ENCODE results near the gene HIKESHI. TPM values are rescaled to one million over a fixed set of nuclear protein-coding genes. Genes with fewer than 3 reads are reported as not detected.

HIKESHI gene
- total RNA-seq, 2 experiments from 2014 or later: 6.3 to 6.6 TPM

GRCh38 chr11:86358720-86359119 lies 56.7 kb downstream of the HIKESHI start:
- H3K36me3 Mint-ChIP-seq (ENCODE audit: low read depth): peaks cover 2% of the 10 kb centered on the region
- Histone ChIP-seq H3K27ac (ENCODE audit: low read depth in 1 of 2, low read length in 2 of 2) (no peak overlapping the region), H3K36me3 (ENCODE audit: insufficient read depth, low read length) (no peaks in the 10 kb centered on the region), H3K9me3 (ENCODE audit: control insufficient read depth in 1 of 2, insufficient read depth in 1 of 2, low read length in 2 of 2) (peaks cover 0 to 4% of the 10 kb centered on the region in 2 experiments), H3K4me1 (ENCODE audit: insufficient read depth, low read length) (no peaks in the 10 kb centered on the region), H3K27me3 (ENCODE audit: control insufficient read depth in 1 of 2, insufficient read depth in 2 of 2, low read length in 2 of 2) (no peaks in the 10 kb centered on the region), H3K4me3 (ENCODE audit: low read length) (no peak overlapping the region)
- CTCF ChIA-PET: no interaction called here
- H3K9me3 Mint-ChIP-seq: peaks cover 4% of the 10 kb centered on the region
- POLR2A ChIA-PET: no interaction called here
- H3K4me1 Mint-ChIP-seq (ENCODE audit: low read depth): no peaks in the 10 kb centered on the region
- intact Hi-C loops (cut with DNase I, micrococcal nuclease): no loop called here
- DNase-seq (no peak), ATAC-seq (ENCODE audit: poor library complexity) (no peak)
- no peak overlapping the region for H3K4me3 Mint-ChIP-seq
- no peak for TF ChIP-seq CTCF (IDR thresholded peaks at IDR 0.05)
- H3K27ac Mint-ChIP-seq: no peak overlapping the region
- no peaks in the 10 kb centered on the region for H3K27me3 Mint-ChIP-seq

DNA sequence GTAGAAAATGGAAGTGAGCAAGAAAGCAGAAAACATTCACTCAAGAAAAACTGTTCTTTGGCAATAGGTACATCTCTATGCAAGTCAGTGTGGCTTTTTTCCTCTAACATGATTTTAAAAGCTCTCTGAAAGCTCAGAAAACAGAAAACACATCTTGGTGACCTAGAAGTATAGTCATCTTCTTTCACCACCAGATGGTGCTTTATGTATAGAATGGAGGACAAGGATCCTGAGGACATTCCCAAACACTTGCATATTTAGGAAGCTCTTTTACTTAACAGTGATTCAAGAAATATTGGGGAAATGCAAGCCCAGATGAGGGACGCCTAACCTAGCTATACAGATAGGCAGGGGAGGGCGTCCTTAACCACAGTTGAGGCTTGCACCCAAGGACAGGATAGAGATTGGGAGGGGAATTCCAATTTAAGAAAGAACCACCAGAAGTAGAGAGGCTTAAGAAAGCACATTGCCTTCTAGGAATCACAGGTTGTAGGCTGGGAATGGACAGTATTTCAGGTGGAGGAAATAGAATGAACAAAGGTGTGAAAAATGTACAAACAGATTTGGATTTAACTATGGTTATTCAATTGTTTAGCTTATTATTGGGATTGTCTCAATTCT lies 58.8 kb downstream of the HIKESHI start:
- H3K36me3 Mint-ChIP-seq (ENCODE audit: low read depth): peaks cover 4% of the 10 kb centered on the region
- ATAC-seq (ENCODE audit: poor library complexity): no peak
- Histone ChIP-seq H3K4me3 (ENCODE audit: low read length) (no peak overlapping the region), H3K9me3 (ENCODE audit: control insufficient read depth in 1 of 2, insufficient read depth in 1 of 2, low read length in 2 of 2) (peaks cover 0 to 4% of the 10 kb centered on the region in 2 experiments), H3K36me3 (ENCODE audit: insufficient read depth, low read length) (no peaks in the 10 kb centered on the region), H3K27me3 (ENCODE audit: control insufficient read depth in 1 of 2, insufficient read depth in 2 of 2, low read length in 2 of 2) (no peaks in the 10 kb centered on the region), H3K4me1 (ENCODE audit: insufficient read depth, low read length) (no peaks in the 10 kb centered on the region), H3K27ac (ENCODE audit: low read depth in 1 of 2, low read length in 2 of 2) (no peak overlapping the region)
- ChIA-PET CTCF (no interaction called here), POLR2A (no interaction called here)
- no peak for DNase-seq
- H3K4me1 Mint-ChIP-seq (ENCODE audit: low read depth): no peaks in the 10 kb centered on the region
- H3K27ac Mint-ChIP-seq: no peak overlapping the region
- intact Hi-C loops (cut with DNase I, micrococcal nuclease): no loop called here
- peaks cover 8% of the 10 kb centered on the region for H3K9me3 Mint-ChIP-seq
- H3K27me3 Mint-ChIP-seq: no peaks in the 10 kb centered on the region
- H3K4me3 Mint-ChIP-seq: no peak overlapping the region
- no peak for TF ChIP-seq CTCF (IDR thresholded peaks at IDR 0.05)

- TF ChIP-seq CTCF (IDR thresholded peaks at IDR 0.05): no peak
- Mint-ChIP-seq H3K4me3 (no peak overlapping the region), H3K27me3 (no peaks in the 10 kb centered on the region), H3K27ac (no peak overlapping the region), H3K9me3 (peaks cover 8% of the 10 kb centered on the region), H3K36me3 (ENCODE audit: low read depth) (peaks cover 4% of the 10 kb centered on the region), H3K4me1 (ENCODE audit: low read depth) (no peaks in the 10 kb centered on the region)
- H3K27ac ChIP-seq (ENCODE audit: low read depth in 1 of 2, low read length in 2 of 2): no peak overlapping the region
- no peaks in the 10 kb centered on the region for H3K27me3 ChIP-seq (ENCODE audit: control insufficient read depth in 1 of 2, insufficient read depth in 2 of 2, low read length in 2 of 2)
- ATAC-seq (ENCODE audit: poor library complexity): no peak
- ChIA-PET CTCF (no interaction called here), POLR2A (no interaction called here)
- peaks cover 0 to 4% of the 10 kb centered on the region in 2 experiments for H3K9me3 ChIP-seq (ENCODE audit: control insufficient read depth in 1 of 2, insufficient read depth in 1 of 2, low read length in 2 of 2)
- H3K36me3 ChIP-seq (ENCODE audit: insufficient read depth, low read length): no peaks in the 10 kb centered on the region
- DNase-seq: no peak
- intact Hi-C loops (cut with DNase I, micrococcal nuclease): no loop called here
- no peaks in the 10 kb centered on the region for H3K4me1 ChIP-seq (ENCODE audit: insufficient read depth, low read length)
- no peak overlapping the region for H3K4me3 ChIP-seq (ENCODE audit: low read length)
Measured at GRCh38 chr11:86363424-86363823, 61.4 kb downstream of the HIKESHI start.

All from CD4-positive, alpha-beta T cell (primary cell).